KMS-11 (cell line): ENCODE measurements around the gene SPINK2.

Experiments used
- H2AFZ ChIP-seq: fragments of 200-600 bp; sonication (generic); 2 replicates; pipeline ENCODE4 v1.6.1; 2016; ENCODE audit warnings: antibody characterized with exemption, mixed run types, low read depth
- H3K27ac ChIP-seq: fragments of 200-600 bp; sonication (generic); 2 replicates; pipeline ENCODE4 v1.6.1; 2016; ENCODE audit warnings: mild to moderate bottlenecking, mixed run types
- H3K27me3 ChIP-seq: fragments of 200-600 bp; sonication (generic); 2 replicates; pipeline ENCODE4 v1.6.1; 2017; ENCODE audit warnings: mild to moderate bottlenecking, low read depth, mixed run types, moderate library complexity; ENCODE audit not compliant: insufficient read depth
- H3K36me3 ChIP-seq: fragments of 200-600 bp; sonication (generic); 2 replicates; pipeline ENCODE4 v1.6.1; 2017; ENCODE audit warnings: mild to moderate bottlenecking, mixed run types; ENCODE audit not compliant: insufficient read depth
- H3K4me1 ChIP-seq: fragments of 200-600 bp; sonication (generic); 2 replicates; pipeline ENCODE4 v1.6.1; 2016; ENCODE audit warnings: mild to moderate bottlenecking, low read depth, mixed run types; ENCODE audit not compliant: poor library complexity, severe bottlenecking
- H3K4me2 ChIP-seq: fragments of 200-600 bp; sonication (generic); 2 replicates; pipeline ENCODE4 v1.7.0; 2016; ENCODE audit warnings: mild to moderate bottlenecking, mixed run types
- H3K4me3 ChIP-seq: fragments of 200-600 bp; sonication (generic); IDR thresholded peaks from 2 replicates; pipeline ENCODE4 v1.6.1; 2017; ENCODE audit warnings: low read depth, low read length, mixed read lengths; ENCODE audit not compliant: insufficient read depth
- H3K79me2 ChIP-seq: fragments of 200-600 bp; sonication (generic); 2 replicates; pipeline ENCODE4 v1.6.1; 2016; ENCODE audit warnings: low read depth, mixed run types; ENCODE audit not compliant: insufficient read depth
- H3K9ac ChIP-seq: fragments of 200-600 bp; sonication (generic); 2 replicates; pipeline ENCODE4 v1.6.1; 2016; ENCODE audit warnings: mild to moderate bottlenecking, mixed run types
- H4K20me1 ChIP-seq: fragments of 200-600 bp; sonication (generic); 2 replicates; pipeline ENCODE4 v1.6.1; 2016; ENCODE audit warnings: mild to moderate bottlenecking, mixed run types; ENCODE audit not compliant: insufficient read depth
- CTCF ChIP-seq: fragments of 200-600 bp; sonication (generic); conservative IDR thresholded peaks from 2 replicates; pipeline ENCODE4 v1.6.1; 2017; ENCODE audit warnings: low read depth, mild to moderate bottlenecking, antibody characterized with exemption, low read length, moderate library complexity, mixed read lengths

The SPINK2 gene

DNA sequence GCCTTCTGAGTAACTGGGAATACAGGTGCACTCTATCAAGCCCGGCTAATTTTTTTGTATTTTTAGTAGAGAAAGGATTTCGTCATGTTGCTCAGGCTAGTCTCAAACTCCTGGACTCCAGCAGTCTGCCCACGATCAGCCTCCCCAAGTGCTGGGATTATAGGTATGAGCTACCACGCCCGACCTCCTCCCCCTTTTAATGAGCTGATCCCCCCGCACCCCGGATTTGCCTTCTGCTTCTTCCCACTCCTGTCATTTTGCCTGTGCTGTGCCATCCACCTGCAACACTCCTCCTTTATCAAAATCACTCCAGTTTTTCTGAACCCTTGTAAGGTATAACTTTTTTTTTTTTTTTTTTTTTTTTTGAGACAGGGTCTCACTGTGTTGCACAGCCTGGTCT, 33.4 kb downstream of the SPINK2 start:
- Histone ChIP-seq H3K4me1 (no peaks in the 10 kb centered on the region), H3K27me3 (no peaks in the 10 kb centered on the region), H3K9ac (no peak overlapping the region), H3K36me3 (no peaks in the 10 kb centered on the region), H4K20me1 (no peaks in the 10 kb centered on the region), H3K4me2 (no peak overlapping the region), H3K4me3 (no peak overlapping the region), H3K79me2 (no peaks in the 10 kb centered on the region), H2AFZ (no peak overlapping the region), H3K27ac (no peak overlapping the region)
- TF ChIP-seq CTCF: no peak

DNA sequence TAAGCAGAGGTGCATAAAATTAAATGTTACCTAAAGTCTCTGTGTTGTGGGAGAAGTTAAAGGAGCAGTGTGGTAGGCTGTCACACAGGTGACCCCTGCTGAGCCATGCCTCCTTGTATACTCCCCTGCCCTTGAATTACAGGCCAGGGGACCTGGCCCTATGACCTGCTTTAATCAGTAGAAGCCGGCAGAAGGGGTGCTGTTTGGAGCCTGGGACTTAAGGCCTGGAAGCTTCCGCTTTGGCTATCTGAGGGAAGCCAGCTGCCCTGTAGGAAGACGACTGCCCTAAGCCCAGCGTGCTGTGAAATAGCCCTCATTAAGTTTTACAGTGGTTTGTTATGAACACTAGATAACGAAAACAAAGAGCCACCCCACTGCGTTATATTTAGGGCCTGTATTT, 34.1 kb downstream of the SPINK2 start:
- Histone ChIP-seq H3K9ac (no peak overlapping the region), H3K79me2 (no peaks in the 10 kb centered on the region), H3K27me3 (no peaks in the 10 kb centered on the region), H3K27ac (no peak overlapping the region), H2AFZ (no peak overlapping the region), H3K4me3 (no peak overlapping the region), H3K4me1 (no peaks in the 10 kb centered on the region), H4K20me1 (no peaks in the 10 kb centered on the region), H3K4me2 (no peak overlapping the region), H3K36me3 (no peaks in the 10 kb centered on the region)
- TF ChIP-seq CTCF: no peak

GRCh38 chr4:56786955-56787354, 34.5 kb downstream of the SPINK2 start:
- no peaks in the 10 kb centered on the region for H4K20me1 ChIP-seq
- H3K27ac ChIP-seq: no peak overlapping the region
- H3K9ac ChIP-seq: no peak overlapping the region
- no peak overlapping the region for H2AFZ ChIP-seq
- no peaks in the 10 kb centered on the region for H3K36me3 ChIP-seq
- H3K27me3 ChIP-seq: no peaks in the 10 kb centered on the region
- H3K4me1 ChIP-seq: no peaks in the 10 kb centered on the region
- TF ChIP-seq CTCF: no peak
- no peak overlapping the region for H3K4me3 ChIP-seq
- no peak overlapping the region for H3K4me2 ChIP-seq
- no peaks in the 10 kb centered on the region for H3K79me2 ChIP-seq

DNA sequence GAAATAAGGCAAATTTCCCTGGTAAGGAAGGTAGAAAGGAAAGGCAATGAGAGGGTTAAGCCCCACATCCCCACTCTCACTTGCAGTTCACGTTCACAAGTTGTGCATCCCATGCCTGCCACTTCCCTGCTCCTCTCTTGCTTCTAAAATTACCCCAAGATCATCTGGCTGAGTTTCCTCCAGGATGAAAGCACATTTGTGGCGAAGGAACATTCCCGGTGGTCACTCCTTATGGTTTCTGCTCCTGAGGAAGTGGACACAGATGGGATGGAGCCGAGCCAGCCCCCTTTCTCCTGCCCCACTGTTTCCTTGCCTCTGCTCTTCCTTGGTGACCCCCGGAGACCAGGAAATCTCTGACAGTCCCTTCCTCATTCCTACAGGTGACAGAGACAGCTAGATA, 37.5 kb downstream of the SPINK2 start:
- Histone ChIP-seq H2AFZ (no peak overlapping the region), H4K20me1 (no peaks in the 10 kb centered on the region), H3K27ac (no peak overlapping the region), H3K27me3 (no peaks in the 10 kb centered on the region), H3K36me3 (no peaks in the 10 kb centered on the region), H3K79me2 (no peaks in the 10 kb centered on the region), H3K4me1 (no peaks in the 10 kb centered on the region), H3K9ac (no peak overlapping the region), H3K4me3 (no peak overlapping the region), H3K4me2 (no peak overlapping the region)
- TF ChIP-seq CTCF: no peak

GRCh38 chr4:56782019-56782418, 39.5 kb downstream of the SPINK2 start:
- H3K4me2 ChIP-seq: no peak overlapping the region

More at GRCh38 chr4:56782019-56782418, 39.5 kb downstream of the SPINK2 start:
- Histone ChIP-seq H2AFZ (no peak overlapping the region), H3K4me1 (no peaks in the 10 kb centered on the region), H3K4me3 (no peak overlapping the region), H3K27me3 (no peaks in the 10 kb centered on the region), H3K79me2 (no peaks in the 10 kb centered on the region), H4K20me1 (no peaks in the 10 kb centered on the region), H3K27ac (no peak overlapping the region), H3K9ac (no peak overlapping the region), H3K36me3 (no peaks in the 10 kb centered on the region)
- TF ChIP-seq CTCF: no peak
